ENCODE measurements around the gene WNT6. TPM values are rescaled to one million over a fixed set of nuclear protein-coding genes. Genes with fewer than 3 reads are reported as not detected.

WNT6 gene
- total RNA-seq, 4 donors from 2014 or later: 0.19 to 2.7 (median 0.62) TPM

- no peak for DNase-seq (ENCODE audit: low spot score)
- ATAC-seq (ENCODE audit: low FRiP score): peak; percentile 2
- TF ChIP-seq CTCF (IDR thresholded peaks at IDR 0.05): no peak
Observed at GRCh38 chr2:218880859-218881594, 21.4 kb downstream of the WNT6 start.

- ATAC-seq (ENCODE audit: low FRiP score): no peak
- TF ChIP-seq CTCF (IDR thresholded peaks at IDR 0.05): no peak
- no peak for DNase-seq (ENCODE audit: low spot score)
Observed at GRCh38 chr2:218881744-218882460, 22.3 kb downstream of the WNT6 start.

GRCh38 chr2:218882461-218882816, 22.8 kb downstream of the WNT6 start:
- no peak for DNase-seq (ENCODE audit: low spot score)
- no peak for TF ChIP-seq CTCF (IDR thresholded peaks at IDR 0.05)
- no peak for ATAC-seq (ENCODE audit: low FRiP score)

GRCh38 chr2:218882866-218883366, 23.3 kb downstream of the WNT6 start:
- DNase-seq (ENCODE audit: low spot score): no peak

GRCh38 chr2:218883491-218884490, 24.2 kb downstream of the WNT6 start:
- DNase-seq (ENCODE audit: low spot score) (no peak), ATAC-seq (ENCODE audit: low FRiP score) (no peak)
- TF ChIP-seq CTCF (IDR thresholded peaks at IDR 0.05): no peak

More at GRCh38 chr2:218882866-218883366, 23.3 kb downstream of the WNT6 start:
- no peak for ATAC-seq (ENCODE audit: low FRiP score)
- TF ChIP-seq CTCF (IDR thresholded peaks at IDR 0.05): no peak

- ATAC-seq (ENCODE audit: low FRiP score) (no peak), DNase-seq (ENCODE audit: low spot score) (no peak)
- TF ChIP-seq CTCF (IDR thresholded peaks at IDR 0.05): no peak
Observed at GRCh38 chr2:218884519-218884918, 24.9 kb downstream of the WNT6 start.
